Uterus (tissue), 2 donors: Measurements from ENCODE around the gene KIAA1549.

Source experiments
- POLR2A ChIP-seq, 2 donors: fragments of 450-650 bp; IDR thresholded peaks; one replicate each; pipeline ENCODE4 v1.6.1; 2016; ENCODE audit warnings: antibody characterized with exemption in 2 of 2, mild to moderate bottlenecking in 1 of 2, moderate library complexity in 1 of 2
- TF ChIP-seq, protein P1 (sequence below), 4 experiments: fragments of 200-600 bp in 2 of 4; fragments of 450-650 bp in 2 of 4; sonication (generic) in 2 of 4; IDR thresholded peaks; one replicate each; pipeline ENCODE4 v1.5.1; 2016 to 2019; ENCODE audit warnings: antibody characterized with exemption in 4 of 4, mild to moderate bottlenecking in 2 of 4, moderate library complexity in 1 of 4

DNA sequence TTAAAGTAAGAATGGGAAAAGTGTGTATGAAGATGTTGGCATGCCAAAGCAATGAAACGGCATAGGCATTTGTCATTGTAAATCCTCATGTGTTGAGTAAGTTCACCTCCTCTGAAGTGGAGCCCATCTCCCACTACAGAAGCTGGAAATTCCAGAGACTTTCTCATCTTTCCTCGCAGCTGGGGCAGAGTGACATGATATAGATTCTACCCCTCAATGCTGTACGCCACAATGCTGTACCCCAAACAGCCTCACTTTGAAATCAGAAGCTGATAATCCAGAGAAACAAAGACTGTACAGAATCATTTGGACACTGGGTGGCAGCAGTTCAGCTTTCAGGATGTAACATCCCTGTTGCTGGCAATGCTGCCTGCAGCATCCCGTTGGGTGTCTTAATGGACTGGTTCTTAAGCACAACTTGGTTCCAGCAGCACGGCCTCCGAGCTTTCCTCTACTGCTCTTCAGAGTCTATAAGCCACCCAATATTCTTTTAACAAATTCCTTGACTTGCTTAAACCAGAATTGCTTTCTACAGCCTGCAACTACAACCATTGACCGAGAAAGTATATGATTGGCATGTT is 35.8 kb upstream of the KIAA1549 start:
- TF ChIP-seq, protein P1, sequence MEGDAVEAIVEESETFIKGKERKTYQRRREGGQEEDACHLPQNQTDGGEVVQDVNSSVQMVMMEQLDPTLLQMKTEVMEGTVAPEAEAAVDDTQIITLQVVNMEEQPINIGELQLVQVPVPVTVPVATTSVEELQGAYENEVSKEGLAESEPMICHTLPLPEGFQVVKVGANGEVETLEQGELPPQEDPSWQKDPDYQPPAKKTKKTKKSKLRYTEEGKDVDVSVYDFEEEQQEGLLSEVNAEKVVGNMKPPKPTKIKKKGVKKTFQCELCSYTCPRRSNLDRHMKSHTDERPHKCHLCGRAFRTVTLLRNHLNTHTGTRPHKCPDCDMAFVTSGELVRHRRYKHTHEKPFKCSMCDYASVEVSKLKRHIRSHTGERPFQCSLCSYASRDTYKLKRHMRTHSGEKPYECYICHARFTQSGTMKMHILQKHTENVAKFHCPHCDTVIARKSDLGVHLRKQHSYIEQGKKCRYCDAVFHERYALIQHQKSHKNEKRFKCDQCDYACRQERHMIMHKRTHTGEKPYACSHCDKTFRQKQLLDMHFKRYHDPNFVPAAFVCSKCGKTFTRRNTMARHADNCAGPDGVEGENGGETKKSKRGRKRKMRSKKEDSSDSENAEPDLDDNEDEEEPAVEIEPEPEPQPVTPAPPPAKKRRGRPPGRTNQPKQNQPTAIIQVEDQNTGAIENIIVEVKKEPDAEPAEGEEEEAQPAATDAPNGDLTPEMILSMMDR (IDR thresholded peaks at IDR 0.05): peak; percentile 39 to 56 (median 48)
- TF ChIP-seq POLR2A (IDR thresholded peaks at IDR 0.05): no peak
